Stimulated activated naive CD8-positive, alpha-beta T cell treated with anti-CD3 and anti-CD28 coated beads, Interleukin-15, Interleukin-2, amounts not matched to agents 100 ng/mL and 50 ng/mL, for 24 hours (primary cell): Measurements from ENCODE around the gene LTBR.
"Not testable (repeated sequence)": the region's sequence is repeated elsewhere in the genome, so short reads cannot be mapped to it uniquely, and the experiment has no call there.

Source experiments
- H3K27ac Mint-ChIP-seq: one replicate; pipeline ENCODE4 v1.8.0; 2021; ENCODE audit warnings: mild to moderate bottlenecking, mixed read lengths
- H3K27me3 Mint-ChIP-seq: one replicate; pipeline ENCODE4 v1.8.0; 2021; ENCODE audit warnings: mixed read lengths
- H3K36me3 Mint-ChIP-seq: one replicate; pipeline ENCODE4 v1.8.0; 2021; ENCODE audit warnings: low read depth, mixed read lengths
- H3K4me1 Mint-ChIP-seq: one replicate; pipeline ENCODE4 v1.8.0; 2021; ENCODE audit warnings: low read depth, mixed read lengths
- H3K4me3 Mint-ChIP-seq: one replicate; pipeline ENCODE4 v1.8.0; 2021; ENCODE audit warnings: mild to moderate bottlenecking, mixed read lengths
- H3K9me3 Mint-ChIP-seq: one replicate; pipeline ENCODE4 v1.8.0; 2021; ENCODE audit warnings: mixed read lengths

The LTBR gene

GRCh38 chr12:6342140-6342889, 41.6 kb upstream of the LTBR start:
- Mint-ChIP-seq H3K4me1 (peaks cover 43% of the 10 kb centered on the region), H3K27ac (no peak overlapping the region), H3K9me3 (no peaks in the 10 kb centered on the region), H3K4me3 (no peak overlapping the region), H3K36me3 (no peaks in the 10 kb centered on the region), H3K27me3 (no peaks in the 10 kb centered on the region)

- Mint-ChIP-seq H3K4me1 (peaks cover 46% of the 10 kb centered on the region), H3K36me3 (no peaks in the 10 kb centered on the region), H3K27ac (no peak overlapping the region), H3K4me3 (no peak overlapping the region), H3K9me3 (no peaks in the 10 kb centered on the region), H3K27me3 (no peaks in the 10 kb centered on the region)
Measured at GRCh38 chr12:6343518-6343917, 40.4 kb upstream of the LTBR start.

DNA sequence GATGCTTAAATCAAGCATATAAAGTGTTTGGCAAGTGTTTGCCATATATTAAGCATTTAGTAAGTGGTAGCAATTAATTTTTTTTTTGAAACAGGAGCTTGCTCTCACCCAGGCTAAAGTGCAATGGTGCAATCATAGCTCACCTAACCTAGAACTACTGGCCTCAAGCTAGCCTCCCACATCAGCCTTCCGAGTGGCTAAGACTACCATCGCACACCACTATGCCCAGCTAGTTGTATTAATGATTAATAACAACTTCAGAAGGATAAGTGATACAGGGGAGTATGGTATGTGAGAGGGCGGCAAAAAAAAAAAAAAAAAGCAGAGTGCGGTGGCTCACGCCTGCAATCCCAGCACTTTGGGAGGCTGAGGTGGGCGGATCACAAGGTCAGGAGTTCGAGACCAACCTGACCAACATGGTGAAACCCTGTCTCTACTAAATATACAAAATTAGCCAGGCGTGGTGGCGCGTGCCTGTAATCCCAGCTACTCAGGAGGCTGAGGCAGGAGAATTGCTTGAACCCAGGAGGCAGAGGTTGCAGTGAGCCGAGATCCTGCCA, 39.8 kb upstream of the LTBR start:
- H3K27me3 Mint-ChIP-seq, H3K9me3 Mint-ChIP-seq, H3K27ac Mint-ChIP-seq, H3K36me3 Mint-ChIP-seq, H3K4me3 Mint-ChIP-seq: not testable (repeated sequence)
- peaks cover 46% of the 10 kb centered on the region for H3K4me1 Mint-ChIP-seq

DNA sequence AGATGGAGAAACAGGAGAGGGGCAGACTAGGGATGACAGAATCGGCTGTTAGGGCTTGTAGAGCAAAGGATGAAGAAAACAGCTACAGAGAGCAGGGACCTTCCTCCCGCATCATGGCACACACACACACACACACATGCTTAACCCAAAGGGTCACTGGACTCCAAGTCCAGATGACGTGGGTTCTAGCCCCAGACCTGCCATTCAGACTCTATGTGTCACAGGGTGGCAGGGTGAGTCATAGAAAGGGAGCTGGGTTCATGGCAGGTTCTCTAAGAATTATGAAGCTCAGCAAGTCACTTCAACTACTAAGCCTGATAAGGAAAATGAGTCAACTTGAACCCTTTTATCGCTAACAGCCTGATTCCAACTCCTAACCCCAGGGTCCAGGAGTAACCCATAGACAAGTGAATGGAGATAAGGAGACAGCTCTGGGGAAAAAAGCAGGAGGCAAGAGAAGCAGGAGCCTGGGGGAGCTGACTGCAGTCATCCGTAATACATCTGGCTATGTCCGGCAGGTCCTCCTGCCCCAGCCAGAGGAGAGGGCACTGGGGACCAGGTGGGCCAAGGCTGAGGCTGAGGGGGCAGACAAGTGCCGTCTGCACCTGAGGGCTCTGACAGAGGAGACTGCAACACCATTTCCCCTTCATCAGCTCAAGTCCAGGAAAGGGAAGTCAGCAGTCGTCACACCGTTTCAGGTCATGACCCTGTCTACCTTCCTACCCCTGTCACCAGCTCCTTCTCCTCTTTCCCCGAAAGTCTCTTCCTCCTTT, 38.5 kb upstream of the LTBR start:
- Mint-ChIP-seq H3K36me3 (no peaks in the 10 kb centered on the region), H3K27ac (peak overlapping the region; percentile 38), H3K27me3 (no peaks in the 10 kb centered on the region), H3K4me3 (no peak overlapping the region), H3K9me3 (no peaks in the 10 kb centered on the region), H3K4me1 (peaks cover 46% of the 10 kb centered on the region)

- no peaks in the 10 kb centered on the region for H3K9me3 Mint-ChIP-seq
- H3K27me3 Mint-ChIP-seq, result no peaks in the 10 kb centered on the region
- H3K36me3 Mint-ChIP-seq, result no peaks in the 10 kb centered on the region
- H3K27ac Mint-ChIP-seq, result no peak overlapping the region
- H3K4me1 Mint-ChIP-seq, result peaks cover 46% of the 10 kb centered on the region
- H3K4me3 Mint-ChIP-seq, result no peak overlapping the region
Measured at GRCh38 chr12:6346235-6346832, 37.6 kb upstream of the LTBR start.

DNA sequence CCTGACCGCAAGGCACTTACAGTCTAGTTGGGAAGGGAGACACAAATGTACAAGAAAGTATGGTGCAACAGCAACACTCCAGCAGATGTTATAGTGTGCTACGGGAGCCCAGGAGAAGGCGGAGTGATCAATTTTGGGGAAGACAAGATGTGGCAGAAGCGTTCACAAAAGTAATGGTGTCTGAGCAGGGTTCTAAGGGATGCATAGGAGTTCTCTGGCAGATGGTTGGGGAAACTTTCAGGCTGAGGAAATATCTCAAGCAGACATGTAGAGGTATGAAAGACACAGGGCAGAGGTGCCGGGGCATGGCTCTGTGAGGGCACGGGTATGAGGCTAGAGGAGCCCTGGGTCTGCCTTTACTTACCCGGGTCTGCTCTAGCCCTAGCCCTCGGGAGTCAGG, 37.0 kb upstream of the LTBR start:
- Mint-ChIP-seq H3K36me3 (no peaks in the 10 kb centered on the region), H3K4me1 (peaks cover 43% of the 10 kb centered on the region), H3K4me3 (no peak overlapping the region), H3K9me3 (no peaks in the 10 kb centered on the region), H3K27ac (no peak overlapping the region), H3K27me3 (no peaks in the 10 kb centered on the region)

DNA sequence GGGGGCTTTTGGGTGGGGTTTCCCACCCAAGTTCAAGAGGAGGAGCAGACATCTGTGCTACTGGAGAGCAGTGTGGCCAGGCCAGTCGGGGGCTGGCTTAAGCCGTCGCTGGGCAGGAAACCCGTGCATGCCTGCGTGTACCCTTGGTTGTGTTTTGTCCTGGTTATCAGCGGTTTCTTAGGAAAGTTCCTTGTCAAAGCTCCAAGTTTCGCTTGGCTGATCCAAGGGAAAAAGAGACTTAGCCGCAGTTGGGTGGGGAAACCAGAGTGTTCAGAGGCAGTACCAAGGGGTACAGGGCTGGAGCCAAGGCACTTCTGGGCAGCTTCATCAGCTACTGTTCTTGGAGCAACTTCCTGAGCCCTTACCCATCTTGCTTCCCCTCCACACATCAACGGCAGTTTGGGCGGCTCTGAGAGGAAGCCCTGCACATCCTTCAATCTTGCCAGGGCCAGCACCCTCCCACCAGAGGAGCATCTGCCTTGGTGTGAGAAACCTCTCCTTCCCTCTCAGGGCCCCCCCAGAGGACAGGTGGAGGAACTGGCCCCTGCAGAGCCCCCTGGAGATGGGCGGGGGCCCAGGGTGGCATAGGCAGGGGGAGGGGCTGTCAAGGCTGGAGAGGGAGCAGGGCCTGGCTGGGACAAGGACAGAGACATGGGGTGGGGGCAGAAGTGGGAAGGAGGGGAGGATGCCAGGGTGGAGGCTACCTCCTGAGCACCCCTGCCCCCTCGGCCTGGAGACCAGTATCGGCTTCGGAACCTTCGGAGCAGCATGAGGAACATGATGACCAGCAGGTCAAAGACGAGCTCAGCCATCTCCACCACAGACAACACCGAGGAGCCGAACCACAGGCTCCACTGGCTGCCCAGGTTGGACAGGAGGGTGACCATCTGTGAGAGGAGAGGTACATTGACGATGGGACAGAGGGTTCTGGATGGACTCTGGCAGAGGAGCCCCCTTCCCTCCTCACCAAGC, 36.3 kb upstream of the LTBR start:
- Mint-ChIP-seq H3K4me3 (no peak overlapping the region), H3K9me3 (no peaks in the 10 kb centered on the region), H3K36me3 (no peaks in the 10 kb centered on the region), H3K27ac (no peak overlapping the region), H3K4me1 (peaks cover 36% of the 10 kb centered on the region), H3K27me3 (no peaks in the 10 kb centered on the region)

DNA sequence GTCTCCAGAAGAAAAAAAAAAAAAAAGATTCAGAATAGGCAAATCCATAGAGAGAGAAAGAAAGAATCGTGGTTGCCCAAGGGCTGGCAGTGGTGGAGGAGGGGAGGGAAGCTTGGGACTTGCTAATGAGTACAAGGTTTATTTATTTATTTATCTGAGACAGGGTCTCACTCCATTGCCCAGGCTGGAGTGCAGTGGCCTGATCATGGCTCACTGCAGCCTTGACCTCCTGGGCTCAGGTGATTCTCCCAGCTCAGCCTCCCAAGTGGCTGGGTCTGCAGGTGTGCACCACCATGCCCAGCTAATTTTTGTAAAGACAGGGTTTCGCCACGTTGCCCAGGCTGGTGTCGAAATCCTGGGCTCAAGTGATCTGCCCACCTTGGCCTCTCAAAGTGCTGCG, 32.3 kb upstream of the LTBR start:
- peaks cover 5% of the 10 kb centered on the region for H3K27me3 Mint-ChIP-seq
- no peak overlapping the region for H3K4me3 Mint-ChIP-seq
- H3K4me1 Mint-ChIP-seq, result peaks cover 10% of the 10 kb centered on the region
- no peaks in the 10 kb centered on the region for H3K9me3 Mint-ChIP-seq
- no peak overlapping the region for H3K27ac Mint-ChIP-seq
- no peaks in the 10 kb centered on the region for H3K36me3 Mint-ChIP-seq

- H3K9me3 Mint-ChIP-seq, result no peaks in the 10 kb centered on the region
- H3K36me3 Mint-ChIP-seq, result no peaks in the 10 kb centered on the region
- peaks cover 5% of the 10 kb centered on the region for H3K27me3 Mint-ChIP-seq
- H3K27ac Mint-ChIP-seq, result no peak overlapping the region
- peaks cover 1% of the 10 kb centered on the region for H3K4me1 Mint-ChIP-seq
- no peak overlapping the region for H3K4me3 Mint-ChIP-seq
Measured at GRCh38 chr12:6352193-6353173, 31.5 kb upstream of the LTBR start.

GRCh38 chr12:6354495-6355393, 29.2 kb upstream of the LTBR start:
- H3K9me3 Mint-ChIP-seq, result no peaks in the 10 kb centered on the region
- H3K27ac Mint-ChIP-seq, result no peak overlapping the region

DNA sequence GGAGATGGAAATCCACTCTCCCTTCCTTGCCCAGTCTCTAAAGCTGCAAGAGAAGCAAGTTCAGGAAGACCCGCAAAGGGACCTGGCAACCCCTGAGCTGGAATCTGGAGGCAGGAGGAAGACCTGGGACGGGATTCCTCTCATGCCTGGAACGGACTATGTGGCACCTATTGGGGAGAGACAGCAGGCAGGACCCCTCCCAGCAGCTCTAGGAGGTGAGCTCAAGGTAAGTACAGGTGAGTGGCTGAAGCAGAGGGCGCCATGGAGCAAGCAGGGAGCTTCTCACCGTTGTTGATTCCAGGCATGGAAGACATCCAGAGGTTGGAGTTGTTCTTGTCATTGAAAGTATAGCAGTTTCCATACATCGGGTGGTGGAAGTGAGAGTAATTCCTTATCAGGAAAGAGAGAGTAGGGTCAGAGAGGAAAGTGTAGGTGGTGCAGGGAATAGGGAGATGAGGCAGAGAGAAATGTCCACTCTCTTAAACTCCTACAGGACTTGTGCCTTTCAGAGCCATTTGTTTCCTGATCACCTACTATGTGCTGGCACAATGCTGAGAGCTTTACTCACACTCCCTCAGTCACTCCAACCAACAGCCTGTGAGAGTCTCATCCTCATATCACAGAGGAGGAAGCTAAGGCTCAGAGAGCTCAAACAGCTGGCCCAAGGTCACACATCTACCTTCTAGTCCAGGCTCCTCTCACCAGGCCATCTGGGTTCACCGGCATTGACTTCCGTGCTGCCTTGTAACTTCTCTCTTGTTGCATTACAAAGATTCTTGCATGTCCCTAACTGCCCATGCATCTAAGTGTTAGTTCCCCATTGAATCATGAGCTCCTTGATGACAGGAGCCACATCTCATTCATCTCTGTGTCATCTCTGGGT, 28.2 kb upstream of the LTBR start:
- Mint-ChIP-seq H3K4me3 (no peak overlapping the region), H3K27ac (peak overlapping the region; percentile 21), H3K9me3 (no peaks in the 10 kb centered on the region), H3K4me1 (peaks cover 6% of the 10 kb centered on the region), H3K36me3 (no peaks in the 10 kb centered on the region), H3K27me3 (peaks cover 8% of the 10 kb centered on the region)

More at GRCh38 chr12:6354495-6355393, 29.2 kb upstream of the LTBR start:
- H3K27me3 Mint-ChIP-seq, result peaks cover 5% of the 10 kb centered on the region
- no peaks in the 10 kb centered on the region for H3K4me1 Mint-ChIP-seq
- no peak overlapping the region for H3K4me3 Mint-ChIP-seq
- no peaks in the 10 kb centered on the region for H3K36me3 Mint-ChIP-seq

DNA sequence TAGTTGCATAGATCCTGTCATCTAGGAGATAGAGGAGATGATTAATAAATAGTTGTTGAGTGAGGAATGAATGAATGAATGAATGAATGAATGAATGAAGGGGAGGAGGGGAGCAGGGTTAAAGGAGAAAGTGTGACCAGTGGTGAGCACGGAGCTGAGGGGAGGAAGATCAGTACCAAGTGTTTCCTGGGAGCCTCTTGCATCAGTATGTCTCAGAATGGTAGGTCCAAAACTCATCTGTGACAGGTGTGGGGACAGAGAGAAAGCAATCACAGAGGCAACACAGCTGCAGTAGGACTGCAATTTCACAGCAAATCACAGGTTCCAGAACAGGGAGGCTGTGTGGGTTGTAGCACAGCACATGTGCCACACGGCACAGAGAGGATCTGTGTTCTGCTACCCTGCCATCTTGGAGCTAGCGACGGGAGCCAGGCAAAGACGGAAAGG, 27.6 kb upstream of the LTBR start:
- peaks cover 8% of the 10 kb centered on the region for H3K27me3 Mint-ChIP-seq
- H3K4me1 Mint-ChIP-seq, result peaks cover 11% of the 10 kb centered on the region
- no peaks in the 10 kb centered on the region for H3K36me3 Mint-ChIP-seq
- H3K27ac Mint-ChIP-seq, result peak overlapping the region; percentile 21
- H3K4me3 Mint-ChIP-seq, result no peak overlapping the region
- no peaks in the 10 kb centered on the region for H3K9me3 Mint-ChIP-seq
